Mammary epithelial cell (primary cell): ENCODE results near the gene RIBC2.

Source experiments
- CTCF ChIP-seq, 2 donors: IDR thresholded peaks in 1 of 2; conservative IDR thresholded peaks in 1 of 2; 2 replicates each; pipeline ENCODE4 v1.5.1; 2011 to 2012; ENCODE audit warnings: inconsistent platforms in 2 of 2, low read length in 2 of 2, mild to moderate bottlenecking in 2 of 2, control low read depth in 1 of 2, low read depth in 1 of 2; ENCODE audit not compliant: insufficient read depth in 1 of 2; ENCODE audit errors: extremely low read depth in 1 of 2
- EZH2 ChIP-seq: IDR thresholded peaks from 2 replicates; pipeline ENCODE4 v1.6.1; 2012; ENCODE audit warnings: low read length, inconsistent platforms, borderline replicate concordance

GRCh38 chr22:45430871-45431270 is 17.4 kb downstream of the RIBC2 start:
- TF ChIP-seq CTCF (conservative IDR thresholded peaks at IDR 0.05 in 1 of 2, IDR thresholded peaks at IDR 0.05 in 1 of 2; ENCODE audit: extremely low read depth in 1 of 2, insufficient read depth in 1 of 2, low read depth in 1 of 2, low read length in 2 of 2) (no peak), EZH2 (no peak)
